ENCODE data around the gene THRB.
"Not testable (repeated sequence)": the region's sequence is repeated elsewhere in the genome, so short reads cannot be mapped to it uniquely, and the experiment has no call there.

THRB gene

GRCh38 chr3:24401090-24401810 is 93.4 kb downstream of the THRB start:
- DNase-seq: peak; percentile 24

GRCh38 chr3:24400450-24400849 is 94.2 kb downstream of the THRB start:
- DNase-seq: no peak

DNA sequence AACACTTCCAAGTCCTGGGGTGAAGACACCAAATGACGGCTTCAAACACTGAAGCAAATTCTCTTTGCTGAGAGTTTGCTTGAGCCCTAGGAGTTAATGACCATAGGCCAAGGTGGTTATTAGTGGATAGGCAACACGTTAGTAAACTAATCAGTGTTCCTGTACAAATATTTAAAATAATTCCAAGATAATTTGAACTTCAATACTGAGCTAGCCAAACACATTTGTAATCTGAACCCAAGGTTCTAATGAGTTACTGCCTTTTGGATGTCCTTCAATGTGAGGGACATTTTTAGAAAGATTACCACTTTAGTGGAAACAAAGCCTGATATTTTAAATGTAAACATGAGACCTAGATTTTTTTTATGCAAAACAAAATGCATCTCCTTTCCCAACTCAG is 94.6 kb downstream of the THRB start:
- no peak for DNase-seq

DNA sequence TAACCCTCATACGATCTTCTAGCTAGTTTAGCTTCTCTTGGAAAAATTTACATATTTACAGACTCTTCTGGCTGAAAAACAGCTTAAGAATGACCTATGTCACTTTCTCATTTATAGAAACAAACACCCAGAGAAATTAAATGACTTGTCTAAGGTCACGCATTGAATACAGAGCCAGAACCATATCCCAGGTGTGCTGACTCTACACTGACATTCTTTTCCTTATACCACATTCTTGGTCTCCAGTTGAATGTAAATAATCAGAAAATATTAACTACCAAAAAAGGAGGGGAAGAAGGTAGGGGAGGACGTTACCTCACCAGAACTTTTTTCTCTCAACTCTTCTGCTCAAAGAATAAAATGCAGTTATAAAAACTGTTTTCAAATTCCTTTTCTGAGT is 95.0 kb downstream of the THRB start:
- no peak for DNase-seq

- not testable (repeated sequence) for DNase-seq
Observed at GRCh38 chr3:24398712-24399111, 95.9 kb downstream of the THRB start.

GRCh38 chr3:24396338-24396737 is 98.3 kb downstream of the THRB start:
- DNase-seq: no peak

- no peak for DNase-seq
Observed at GRCh38 chr3:24394754-24395153, 99.9 kb downstream of the THRB start.

GRCh38 chr3:24393316-24393715 is 101.3 kb downstream of the THRB start:
- DNase-seq: no peak

DNA sequence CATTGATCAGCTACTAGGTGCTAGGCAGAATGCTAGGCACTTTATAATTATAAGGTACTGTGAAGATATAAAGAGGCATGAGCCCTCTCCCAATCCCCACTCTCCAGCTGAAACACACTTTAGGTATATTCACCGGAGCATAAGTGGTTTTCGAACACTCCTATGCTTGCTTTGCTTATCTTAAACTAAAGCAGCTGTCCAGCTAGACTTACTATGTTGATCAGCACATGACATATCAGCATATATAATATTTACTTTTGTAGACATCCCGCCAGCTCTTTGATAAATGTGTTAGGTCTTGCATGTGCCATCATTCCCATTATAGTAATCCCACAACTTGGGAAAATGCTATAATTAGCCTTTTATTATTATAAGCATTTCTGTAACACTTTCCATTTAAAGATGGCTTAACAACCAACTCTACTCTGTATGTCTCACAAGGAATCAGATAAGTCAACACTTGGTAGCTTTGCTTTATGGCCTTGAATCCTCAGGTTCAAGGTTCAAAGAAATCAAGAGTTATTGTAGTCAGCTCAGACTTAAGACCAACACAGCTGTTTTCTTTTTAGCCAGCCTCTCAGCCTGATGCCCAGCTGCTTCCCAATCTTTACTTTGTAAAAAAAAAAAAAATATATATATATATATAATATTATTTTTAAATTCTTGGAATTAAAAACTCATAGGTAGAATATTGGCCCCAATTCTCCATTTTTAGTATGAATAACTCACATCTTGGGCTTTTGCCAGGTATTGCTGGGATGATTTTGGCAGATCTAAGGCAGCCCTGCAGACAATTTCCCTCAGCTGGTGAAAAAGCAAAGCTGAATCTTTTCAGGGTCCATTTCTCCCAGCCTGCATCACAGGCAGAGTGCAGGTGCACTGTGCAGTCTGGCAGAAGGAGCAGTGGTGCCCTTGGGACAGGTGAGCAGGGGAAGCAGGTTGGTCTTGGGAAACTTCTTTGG is 104.2 kb downstream of the THRB start:
- DNase-seq: no peak

DNA sequence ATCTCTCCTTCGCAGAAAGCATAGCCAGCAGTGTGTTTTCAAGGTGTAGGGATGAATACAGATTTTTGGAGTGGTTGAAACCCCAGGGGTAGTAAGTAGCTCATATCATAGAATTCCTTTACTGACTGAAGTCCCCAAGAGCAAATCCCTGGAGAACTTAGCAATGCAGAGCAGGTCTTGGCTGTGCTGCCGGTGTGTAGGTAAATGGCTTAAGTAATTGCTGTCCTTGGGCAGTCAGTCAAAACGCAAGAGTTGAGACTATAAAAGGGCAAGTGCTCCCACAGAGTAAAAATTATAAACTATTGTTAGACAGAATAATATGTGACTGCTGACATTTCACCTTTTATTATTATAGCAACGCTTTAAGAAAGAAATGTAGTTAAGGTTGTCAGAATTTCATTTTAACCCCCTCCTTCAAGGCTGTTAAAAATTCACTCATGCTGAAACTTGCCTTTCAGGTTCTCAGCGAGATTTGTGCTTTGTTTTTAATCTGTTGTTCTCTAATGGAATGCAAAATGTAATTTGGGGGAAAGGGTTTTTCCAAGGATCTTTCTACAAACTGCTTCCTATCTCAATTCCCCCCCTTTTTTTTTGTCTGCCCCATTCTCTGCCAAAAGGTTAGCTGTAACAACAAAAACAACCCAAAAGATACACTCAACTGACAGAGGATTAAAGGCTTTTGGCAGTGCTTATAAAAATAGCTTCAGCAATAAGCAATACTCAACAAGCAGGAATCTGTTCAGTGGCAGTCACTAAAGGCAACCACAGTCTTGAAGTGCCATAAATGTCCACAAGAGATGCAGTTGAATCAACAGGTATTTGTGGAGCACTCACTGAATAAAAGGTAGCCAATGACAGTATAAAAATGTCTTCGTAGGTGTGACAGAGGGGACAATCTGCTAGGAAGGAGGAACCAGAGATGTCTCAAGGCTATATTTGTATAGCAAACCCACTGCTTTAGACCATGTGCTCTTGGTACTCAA is 105.3 kb downstream of the THRB start:
- DNase-seq: no peak

GRCh38 chr3:24388611-24389010 is 106.0 kb downstream of the THRB start:
- no peak for DNase-seq

DNA sequence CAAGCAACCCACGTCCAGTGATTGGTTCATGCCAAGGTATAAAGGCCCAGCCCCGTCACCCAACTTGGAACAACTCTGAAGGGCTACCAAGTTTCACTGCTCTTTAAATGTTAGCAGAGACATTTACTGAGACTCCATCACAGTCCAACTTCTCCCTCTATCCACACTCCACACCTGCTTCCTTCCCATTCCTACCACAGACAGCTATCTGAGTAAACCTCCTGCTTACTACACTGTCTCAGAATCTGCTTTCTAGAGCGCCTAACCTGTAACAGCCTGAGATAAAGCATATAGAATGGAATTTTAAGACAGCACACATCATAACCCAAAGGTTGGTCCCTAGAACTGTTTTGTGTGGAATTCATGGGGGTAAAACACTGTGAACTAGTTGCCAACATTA is 106.5 kb downstream of the THRB start:
- no peak for DNase-seq

- DNase-seq: no peak
Observed at GRCh38 chr3:24387493-24387892, 107.2 kb downstream of the THRB start.

GRCh38 chr3:24387000-24387399 is 107.7 kb downstream of the THRB start:
- DNase-seq: no peak

DNA sequence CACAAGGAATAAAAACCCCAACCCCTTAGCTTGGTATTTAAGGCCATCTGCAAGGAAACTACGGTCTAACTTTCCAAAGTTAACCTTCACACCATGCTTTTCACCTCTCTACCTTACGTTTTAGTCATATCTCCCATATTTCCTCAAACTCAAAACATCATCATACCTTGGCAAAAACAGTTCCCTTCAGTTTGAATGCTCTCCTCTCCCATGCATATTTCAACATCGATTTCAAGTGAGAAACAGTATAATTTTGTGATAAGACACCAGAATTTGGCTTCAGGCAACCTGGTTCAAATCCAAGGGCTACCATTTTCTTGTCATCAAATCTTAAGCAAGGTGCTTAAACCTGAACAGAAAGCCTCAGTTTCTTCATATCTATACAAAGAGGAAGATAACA is 108.2 kb downstream of the THRB start:
- DNase-seq: no peak

- DNase-seq: no peak
Observed at GRCh38 chr3:24385012-24385615, 109.5 kb downstream of the THRB start.

DNA sequence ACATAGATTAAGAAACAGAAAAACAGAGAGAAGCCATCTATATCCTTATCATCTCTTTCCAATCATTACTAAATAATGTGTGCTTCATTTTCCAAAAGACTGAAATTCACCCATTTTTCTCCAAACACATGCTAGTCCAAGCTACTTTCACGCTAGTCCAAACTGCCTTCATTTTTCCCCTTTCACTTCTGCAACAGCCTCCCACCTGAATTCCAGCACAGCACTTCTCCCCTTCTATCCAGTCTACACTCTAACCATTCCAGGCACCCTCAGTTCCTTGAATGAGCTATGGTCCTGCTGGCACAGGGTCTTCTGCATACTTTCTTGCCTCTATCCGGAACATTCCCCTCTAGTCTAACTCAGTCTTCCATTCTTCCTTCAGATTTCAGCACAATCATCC is 112.0 kb downstream of the THRB start:
- no peak for DNase-seq

DNA sequence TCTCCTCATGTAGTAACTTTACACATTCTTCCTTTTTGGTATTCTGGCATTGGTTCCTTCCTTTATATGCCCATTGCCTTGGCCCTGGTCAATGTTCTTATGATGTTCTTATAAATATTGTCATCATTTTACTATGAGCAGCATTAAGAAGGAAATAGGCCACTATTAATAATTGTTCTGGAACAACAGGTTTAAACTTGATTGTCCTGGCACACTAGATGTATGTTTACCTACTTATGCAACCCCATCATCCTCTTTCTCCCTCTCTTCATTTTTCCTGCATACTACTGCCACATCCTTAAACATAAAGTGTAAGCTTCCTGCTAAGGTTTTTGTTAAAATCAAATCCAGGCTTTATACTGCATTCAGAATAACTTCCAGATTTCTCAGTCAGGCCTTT is 114.7 kb downstream of the THRB start:
- no peak for DNase-seq

- no peak for DNase-seq
Observed at GRCh38 chr3:24378313-24378712, 116.3 kb downstream of the THRB start.

DNA sequence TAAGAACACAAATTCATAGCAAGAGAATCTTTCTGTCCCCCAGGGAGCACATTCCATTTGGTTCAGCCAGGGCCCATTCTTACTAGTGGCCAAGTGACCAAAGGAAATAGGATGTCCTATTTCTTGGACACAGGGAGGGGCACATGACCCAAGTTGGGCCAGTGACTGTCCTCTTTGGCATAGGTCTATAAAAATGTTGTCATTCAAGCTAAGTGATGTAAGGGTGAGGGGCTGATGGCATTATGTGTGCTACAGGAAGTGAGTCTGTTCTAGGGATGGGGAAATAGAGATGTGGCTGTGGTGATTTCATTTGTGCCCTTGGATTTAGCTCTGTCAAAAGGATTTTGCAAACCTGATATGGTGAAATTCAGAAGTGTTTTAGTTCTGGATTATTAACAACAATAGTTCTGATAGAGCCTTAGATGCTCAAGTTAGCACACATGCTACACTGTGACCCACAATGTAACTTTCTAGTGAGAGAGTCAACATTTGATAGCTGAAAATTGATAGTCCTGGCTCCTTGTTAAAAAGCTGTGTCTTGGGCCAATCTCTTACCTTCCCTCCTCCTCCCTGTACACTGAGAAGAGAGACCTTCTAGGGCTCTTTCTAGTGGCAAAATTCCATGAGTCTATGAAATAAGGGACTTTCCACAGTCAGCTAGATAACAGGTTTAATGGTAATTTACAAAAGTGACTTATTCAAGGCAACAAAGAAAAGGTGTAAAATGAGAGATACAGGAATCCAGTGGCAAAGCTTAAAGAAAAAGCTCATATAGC is 117.2 kb downstream of the THRB start:
- DNase-seq: no peak

GRCh38 chr3:24375947-24376384 is 118.7 kb downstream of the THRB start:
- DNase-seq: no peak

DNA sequence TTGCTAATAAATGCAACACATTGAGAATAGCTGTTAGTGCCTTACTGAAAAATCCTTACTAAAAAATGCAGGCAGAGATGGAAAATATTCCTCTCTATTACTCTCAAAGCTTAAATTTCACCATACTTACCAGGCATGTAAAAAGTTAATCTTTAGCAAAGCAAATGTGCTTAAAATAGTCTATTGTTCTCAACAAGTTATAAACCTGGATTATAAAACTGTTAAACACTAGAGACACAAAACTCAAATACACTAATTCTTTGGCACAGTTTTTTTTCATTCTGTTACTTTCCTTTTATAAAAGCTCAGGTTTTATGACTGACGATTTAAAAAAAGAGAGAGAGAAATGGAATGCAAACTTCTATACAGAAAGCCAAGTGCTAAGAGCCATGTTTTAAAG is 119.8 kb downstream of the THRB start:
- no peak for DNase-seq

Data from NCI-H1092 (cell line).